HG03108 (cell line): ENCODE measurements around the gene NFIX.

ENCODE experiments used
- ATAC-seq: cut with Tn5 transposase; IDR thresholded peaks from one replicate; pipeline ENCODE4 v1.9.1; 2021; ENCODE audit warnings: moderate library complexity; ENCODE audit not compliant: unreplicated experiment

NFIX gene

DNA sequence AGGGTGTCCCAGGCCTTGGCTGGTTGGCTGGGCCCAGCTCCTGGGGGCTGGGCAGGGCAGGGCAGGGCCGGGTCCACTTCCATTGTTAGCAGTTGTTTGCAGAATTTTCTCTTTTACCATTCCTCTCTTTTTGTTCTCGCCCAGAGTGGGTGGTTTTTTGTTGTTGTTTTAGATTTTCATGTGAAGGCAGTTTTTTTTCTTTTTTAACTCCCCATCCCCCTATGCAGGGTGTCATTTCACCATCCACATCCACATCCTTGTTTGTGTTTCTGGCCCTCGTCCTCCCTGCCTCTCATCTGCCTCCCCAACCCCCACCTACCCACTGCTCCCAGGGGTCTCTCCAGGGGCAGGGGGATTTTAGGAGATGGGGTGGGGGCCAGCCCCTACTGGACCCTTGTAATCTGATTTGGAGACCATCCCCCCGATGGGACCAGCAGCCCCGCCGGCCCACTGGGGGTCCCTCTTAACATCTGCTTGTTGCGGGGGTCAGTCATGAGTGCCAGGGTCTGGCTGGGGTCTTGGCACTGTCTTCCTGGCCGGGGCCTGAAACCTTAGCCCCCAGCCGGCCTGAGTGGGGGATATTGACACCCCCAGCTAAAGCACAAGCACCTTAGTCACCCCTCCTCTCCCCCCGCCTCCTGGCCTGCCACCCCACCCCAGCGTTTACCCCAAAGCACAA is 144.5 kb downstream of the NFIX start:
- no peak for ATAC-seq

DNA sequence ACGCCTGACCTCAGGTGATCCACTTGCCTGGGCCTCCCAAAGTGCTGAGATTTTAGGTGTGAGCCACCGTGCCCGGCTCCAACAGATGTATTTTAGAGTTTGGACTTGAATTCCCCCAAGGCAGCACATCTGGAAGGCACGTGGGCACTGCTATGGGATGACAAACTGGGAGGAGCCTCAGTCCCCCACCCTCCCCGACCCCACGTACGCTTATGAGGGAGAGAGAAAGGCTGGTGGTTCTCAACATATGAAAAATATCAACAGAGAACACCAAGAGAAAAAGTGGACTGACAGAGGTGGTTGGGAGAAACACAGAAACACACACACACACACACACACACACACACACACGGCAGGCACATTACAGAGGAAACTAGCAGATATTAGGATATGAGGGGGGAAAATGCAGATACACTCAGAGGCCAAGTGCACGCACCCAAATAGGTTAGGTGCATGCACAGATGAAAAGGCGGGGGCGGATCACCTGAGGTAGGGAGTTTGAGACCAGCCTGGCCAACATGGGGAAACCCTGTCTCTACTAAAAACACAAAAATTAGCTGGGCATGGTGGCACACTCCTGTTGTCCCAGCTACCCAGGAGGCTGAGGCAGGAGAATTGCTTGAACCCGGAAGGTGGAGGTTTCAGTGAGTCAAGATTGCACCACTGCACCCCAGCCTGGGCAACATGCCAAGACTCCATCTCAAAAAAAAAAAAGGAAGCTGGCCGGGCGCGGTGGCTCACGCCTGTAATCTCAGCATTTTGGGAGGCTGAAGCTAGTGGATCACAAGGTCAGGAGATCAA is 151.7 kb downstream of the NFIX start:
- ATAC-seq, result no peak
